Uterus (tissue), 2 donors: ENCODE data around the gene ERP27.

Source experiments
- POLR2A ChIP-seq, 2 donors: fragments of 450-650 bp; IDR thresholded peaks; one replicate each; pipeline ENCODE4 v1.6.1; 2016; ENCODE audit warnings: antibody characterized with exemption in 2 of 2, mild to moderate bottlenecking in 1 of 2, moderate library complexity in 1 of 2
- TF ChIP-seq, protein P1 (sequence below), 4 experiments: fragments of 200-600 bp in 2 of 4; fragments of 450-650 bp in 2 of 4; sonication (generic) in 2 of 4; IDR thresholded peaks; one replicate each; pipeline ENCODE4 v1.5.1; 2016 to 2019; ENCODE audit warnings: antibody characterized with exemption in 4 of 4, mild to moderate bottlenecking in 2 of 4, moderate library complexity in 1 of 4

DNA sequence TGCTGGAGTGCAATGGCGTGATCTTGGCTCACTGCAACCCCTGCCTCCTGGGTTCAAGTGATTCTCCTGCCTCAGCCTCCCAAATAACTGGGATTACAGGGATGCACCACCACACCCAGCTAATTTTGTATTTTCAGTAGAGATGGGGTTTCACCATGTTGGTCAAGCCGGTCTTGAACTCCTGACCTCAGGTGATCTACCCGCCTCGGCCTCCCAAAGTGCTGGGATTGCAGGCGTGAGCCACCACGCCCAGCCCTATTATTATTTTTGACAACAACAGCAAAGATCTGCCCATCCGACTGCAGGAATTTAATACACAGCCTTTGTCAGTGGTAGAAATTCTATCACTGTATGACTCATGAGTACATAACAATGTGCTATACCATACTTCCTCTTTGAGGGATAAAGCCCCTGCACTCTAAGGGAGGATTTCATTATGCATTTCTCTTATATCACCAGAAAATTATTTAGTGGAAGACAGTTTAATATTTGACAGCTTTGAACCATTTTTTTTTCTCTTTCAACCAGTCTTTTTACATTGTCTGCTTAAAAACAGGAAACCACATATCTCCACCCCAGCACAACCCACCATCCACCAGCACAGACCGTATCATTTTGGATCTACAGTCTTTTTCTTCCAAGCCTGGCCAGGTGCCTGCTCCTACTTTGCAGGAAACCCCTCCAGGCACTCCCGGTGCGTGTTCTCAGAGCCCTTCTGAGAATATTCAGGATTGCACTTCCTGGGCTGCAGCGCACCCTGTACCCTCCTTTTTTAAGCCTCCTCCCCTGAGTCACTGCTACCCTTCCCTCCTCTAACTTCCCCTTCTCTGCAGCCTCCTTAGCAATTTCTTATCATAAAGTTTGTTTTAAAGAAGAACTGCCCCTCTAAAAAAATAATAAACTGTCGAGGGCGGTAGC lies 22.5 kb upstream of the ERP27 start:
- TF ChIP-seq, protein P1, sequence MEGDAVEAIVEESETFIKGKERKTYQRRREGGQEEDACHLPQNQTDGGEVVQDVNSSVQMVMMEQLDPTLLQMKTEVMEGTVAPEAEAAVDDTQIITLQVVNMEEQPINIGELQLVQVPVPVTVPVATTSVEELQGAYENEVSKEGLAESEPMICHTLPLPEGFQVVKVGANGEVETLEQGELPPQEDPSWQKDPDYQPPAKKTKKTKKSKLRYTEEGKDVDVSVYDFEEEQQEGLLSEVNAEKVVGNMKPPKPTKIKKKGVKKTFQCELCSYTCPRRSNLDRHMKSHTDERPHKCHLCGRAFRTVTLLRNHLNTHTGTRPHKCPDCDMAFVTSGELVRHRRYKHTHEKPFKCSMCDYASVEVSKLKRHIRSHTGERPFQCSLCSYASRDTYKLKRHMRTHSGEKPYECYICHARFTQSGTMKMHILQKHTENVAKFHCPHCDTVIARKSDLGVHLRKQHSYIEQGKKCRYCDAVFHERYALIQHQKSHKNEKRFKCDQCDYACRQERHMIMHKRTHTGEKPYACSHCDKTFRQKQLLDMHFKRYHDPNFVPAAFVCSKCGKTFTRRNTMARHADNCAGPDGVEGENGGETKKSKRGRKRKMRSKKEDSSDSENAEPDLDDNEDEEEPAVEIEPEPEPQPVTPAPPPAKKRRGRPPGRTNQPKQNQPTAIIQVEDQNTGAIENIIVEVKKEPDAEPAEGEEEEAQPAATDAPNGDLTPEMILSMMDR (IDR thresholded peaks at IDR 0.05), result no peak
- TF ChIP-seq POLR2A (IDR thresholded peaks at IDR 0.05), result no peak
